ENCODE data around the gene DYNC1LI2.

Gene DYNC1LI2

DNA sequence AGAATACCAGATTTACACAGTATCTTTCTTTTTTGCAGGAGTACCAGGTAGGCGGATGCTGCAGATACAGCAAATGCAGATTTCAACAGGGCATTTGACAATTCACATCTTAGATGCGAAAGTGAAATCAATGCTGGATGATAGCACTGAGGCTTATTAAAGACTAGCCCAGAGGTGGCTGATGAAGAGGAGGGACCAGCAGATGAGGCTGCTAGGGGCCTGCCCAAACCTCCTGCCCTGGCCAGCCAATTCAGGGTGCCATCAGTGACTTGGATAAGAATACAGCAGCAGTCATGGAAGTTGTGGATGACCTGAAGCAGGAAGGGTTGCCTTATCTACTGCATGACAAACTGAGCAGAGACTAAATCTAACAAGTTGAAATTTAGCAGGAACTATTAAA lies 1.5 kb upstream of the DYNC1LI2 start:
- no peak overlapping the region for H3K4me3 ChIP-seq (ENCODE audit: low read length)
- H3K27me3 ChIP-seq (ENCODE audit: low read depth, low read length): no peaks in the 10 kb centered on the region
- H3K4me1 ChIP-seq (ENCODE audit: low read length): peaks cover 21% of the 10 kb centered on the region
- no peak overlapping the region for H3K4me2 ChIP-seq (ENCODE audit: low read length)
- TF ChIP-seq EZH2phosphoT487 (IDR thresholded peaks at IDR 0.05; ENCODE audit: low read depth): no peak
- TF ChIP-seq, protein P1, sequence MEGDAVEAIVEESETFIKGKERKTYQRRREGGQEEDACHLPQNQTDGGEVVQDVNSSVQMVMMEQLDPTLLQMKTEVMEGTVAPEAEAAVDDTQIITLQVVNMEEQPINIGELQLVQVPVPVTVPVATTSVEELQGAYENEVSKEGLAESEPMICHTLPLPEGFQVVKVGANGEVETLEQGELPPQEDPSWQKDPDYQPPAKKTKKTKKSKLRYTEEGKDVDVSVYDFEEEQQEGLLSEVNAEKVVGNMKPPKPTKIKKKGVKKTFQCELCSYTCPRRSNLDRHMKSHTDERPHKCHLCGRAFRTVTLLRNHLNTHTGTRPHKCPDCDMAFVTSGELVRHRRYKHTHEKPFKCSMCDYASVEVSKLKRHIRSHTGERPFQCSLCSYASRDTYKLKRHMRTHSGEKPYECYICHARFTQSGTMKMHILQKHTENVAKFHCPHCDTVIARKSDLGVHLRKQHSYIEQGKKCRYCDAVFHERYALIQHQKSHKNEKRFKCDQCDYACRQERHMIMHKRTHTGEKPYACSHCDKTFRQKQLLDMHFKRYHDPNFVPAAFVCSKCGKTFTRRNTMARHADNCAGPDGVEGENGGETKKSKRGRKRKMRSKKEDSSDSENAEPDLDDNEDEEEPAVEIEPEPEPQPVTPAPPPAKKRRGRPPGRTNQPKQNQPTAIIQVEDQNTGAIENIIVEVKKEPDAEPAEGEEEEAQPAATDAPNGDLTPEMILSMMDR (IDR thresholded peaks at IDR 0.05; ENCODE audit: low read depth, low read length): no peak
- no peaks in the 10 kb centered on the region for H3K9me3 ChIP-seq (ENCODE audit: insufficient read depth, low read length)
- H3K9ac ChIP-seq (ENCODE audit: low read length): no peak overlapping the region
- no peak overlapping the region for H2AFZ ChIP-seq (ENCODE audit: low read depth, low read length)
- no peak overlapping the region for H3K27ac ChIP-seq (ENCODE audit: low read length)
- H3K79me2 ChIP-seq (ENCODE audit: low read length): peaks cover 32% of the 10 kb centered on the region
- H3K36me3 ChIP-seq (replicated peaks; ENCODE audit: low read depth, low read length): peaks cover 11% of the 10 kb centered on the region
- peaks cover 8% of the 10 kb centered on the region for H4K20me1 ChIP-seq (ENCODE audit: insufficient read depth, low read length)

DNA sequence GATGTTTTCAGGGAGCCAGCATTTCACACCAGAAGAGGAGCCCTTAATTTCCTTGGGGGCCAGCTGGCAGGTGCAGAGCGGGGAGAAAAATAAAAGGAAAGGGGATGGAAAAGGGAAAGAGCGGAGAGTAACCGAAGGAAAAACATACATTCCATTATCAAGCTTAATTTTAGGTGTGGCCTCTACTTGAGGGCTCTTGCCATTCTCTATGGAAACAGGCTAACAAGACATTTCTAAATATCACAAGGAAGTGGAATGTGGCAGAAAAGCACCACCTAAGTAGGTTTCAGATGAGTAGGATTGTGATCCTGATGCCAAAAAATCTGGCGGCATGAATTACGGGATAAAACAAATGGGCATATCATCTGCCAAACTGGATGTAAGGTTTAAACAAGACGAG lies 970 bp upstream of the DYNC1LI2 start:
- Histone ChIP-seq H3K27me3 (ENCODE audit: low read depth, low read length) (no peaks in the 10 kb centered on the region), H3K9ac (ENCODE audit: low read length) (no peak overlapping the region), H3K79me2 (ENCODE audit: low read length) (peaks cover 34% of the 10 kb centered on the region), H4K20me1 (ENCODE audit: insufficient read depth, low read length) (peaks cover 8% of the 10 kb centered on the region), H3K4me3 (ENCODE audit: low read length) (peak overlapping the region; percentile 99), H3K36me3 (replicated peaks; ENCODE audit: low read depth, low read length) (peaks cover 11% of the 10 kb centered on the region), H2AFZ (ENCODE audit: low read depth, low read length) (peak overlapping the region; percentile 97; the same call in 1 of the 2 replicates), H3K4me1 (ENCODE audit: low read length) (peaks cover 21% of the 10 kb centered on the region), H3K4me2 (ENCODE audit: low read length) (peak overlapping the region; percentile 87), H3K27ac (ENCODE audit: low read length) (no peak overlapping the region), H3K9me3 (ENCODE audit: insufficient read depth, low read length) (no peaks in the 10 kb centered on the region)
- no peak for TF ChIP-seq EZH2phosphoT487 (IDR thresholded peaks at IDR 0.05; ENCODE audit: low read depth)
- TF ChIP-seq, protein P1 (IDR thresholded peaks at IDR 0.05; ENCODE audit: low read depth, low read length): no peak

DNA sequence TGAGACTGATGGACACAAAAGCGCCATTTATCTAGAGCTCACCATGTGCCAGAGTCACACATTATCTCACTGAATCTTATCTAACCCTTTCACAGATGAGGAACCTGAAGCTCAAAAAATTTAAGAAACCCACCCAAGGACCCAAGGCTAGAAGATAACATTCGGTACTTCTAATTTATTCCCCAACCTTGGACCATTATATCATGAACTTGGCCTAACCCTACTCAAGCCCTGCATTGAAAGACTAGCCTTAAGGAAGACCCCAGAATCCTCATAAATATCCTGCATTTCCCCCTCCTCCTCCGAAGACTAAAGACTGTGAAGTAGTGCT lies 548 bp upstream of the DYNC1LI2 start:
- peak overlapping the region; percentile 92 for H3K9ac ChIP-seq (ENCODE audit: low read length)
- peaks cover 11% of the 10 kb centered on the region for H3K36me3 ChIP-seq (replicated peaks; ENCODE audit: low read depth, low read length)
- H3K27me3 ChIP-seq (ENCODE audit: low read depth, low read length): no peaks in the 10 kb centered on the region
- H2AFZ ChIP-seq (ENCODE audit: low read depth, low read length): peak overlapping the region; percentile 97
- H3K4me3 ChIP-seq (ENCODE audit: low read length): peak overlapping the region; percentile 99
- TF ChIP-seq EZH2phosphoT487 (IDR thresholded peaks at IDR 0.05; ENCODE audit: low read depth): no peak
- TF ChIP-seq, protein P1 (IDR thresholded peaks at IDR 0.05; ENCODE audit: low read depth, low read length): no peak
- H3K4me1 ChIP-seq (ENCODE audit: low read length): peaks cover 21% of the 10 kb centered on the region
- no peaks in the 10 kb centered on the region for H3K9me3 ChIP-seq (ENCODE audit: insufficient read depth, low read length)
- H4K20me1 ChIP-seq (ENCODE audit: insufficient read depth, low read length): peaks cover 8% of the 10 kb centered on the region
- H3K27ac ChIP-seq (ENCODE audit: low read length): no peak overlapping the region
- H3K79me2 ChIP-seq (ENCODE audit: low read length): peaks cover 34% of the 10 kb centered on the region
- peak overlapping the region; percentile 87 for H3K4me2 ChIP-seq (ENCODE audit: low read length)

GRCh38 chr16:66751053-66751302 lies 431 bp downstream of the DYNC1LI2 start:
- Histone ChIP-seq H3K79me2 (ENCODE audit: low read length) (peaks cover 43% of the 10 kb centered on the region), H3K4me1 (ENCODE audit: low read length) (peaks cover 21% of the 10 kb centered on the region), H3K4me3 (ENCODE audit: low read length) (peak overlapping the region; percentile 99), H3K36me3 (replicated peaks; ENCODE audit: low read depth, low read length) (peaks cover 14% of the 10 kb centered on the region), H3K9me3 (ENCODE audit: insufficient read depth, low read length) (no peaks in the 10 kb centered on the region), H4K20me1 (ENCODE audit: insufficient read depth, low read length) (peaks cover 8% of the 10 kb centered on the region), H3K27me3 (ENCODE audit: low read depth, low read length) (no peaks in the 10 kb centered on the region), H3K27ac (ENCODE audit: low read length) (peak overlapping the region; percentile 56), H3K9ac (ENCODE audit: low read length) (peak overlapping the region; percentile 92), H3K4me2 (ENCODE audit: low read length) (peak overlapping the region; percentile 100), H2AFZ (ENCODE audit: low read depth, low read length) (0 out of 2 replicates have a peak overlapping the region, but pooled peaks have one; percentile 68)
- TF ChIP-seq, protein P1 (IDR thresholded peaks at IDR 0.05; ENCODE audit: low read depth, low read length): no peak
- no peak for TF ChIP-seq EZH2phosphoT487 (IDR thresholded peaks at IDR 0.05; ENCODE audit: low read depth)
